A673 (cell line): ENCODE measurements around the gene OFD1. TPM values are rescaled to one million over a fixed set of nuclear protein-coding genes. Genes with fewer than 3 reads are reported as not detected.
"Not testable (repeated sequence)": the region's sequence is repeated elsewhere in the genome, so short reads cannot be mapped to it uniquely, and the experiment has no call there.

Experiments
- BruUV-seq: library from RNA; stranded (reverse); fragments of 400-500 nt; replicated peaks from 2 replicates; lab custom pipeline; 2021; lab: Mats Ljungman, UMichigan
- CTCF ChIA-PET: fragments of 300-600 bp; sonication (Branson Sonifier 250); formaldehyde crosslinking; loops from one replicate; lab custom pipeline; 2022; ENCODE audit warnings: antibody characterized with exemption; lab: Charles Lee
- POLR2A ChIA-PET: fragments of 300-600 bp; sonication (Branson Sonifier 250); formaldehyde crosslinking; loops from one replicate; lab custom pipeline; 2022; ENCODE audit warnings: antibody characterized with exemption; ENCODE audit not compliant: low non-redundant PET; lab: Charles Lee
- DNase-seq: peaks from one replicate; pipeline ENCODE4 v3.0.0-alpha.2; 2015; ENCODE audit warnings: low spot score
- H3K27ac ChIP-seq: fragments of 200-600 bp; sonication (generic); 2 replicates; pipeline ENCODE4 v1.5.1; 2016; ENCODE audit warnings: mixed run types, low read depth, mild to moderate bottlenecking, mixed read lengths, antibody characterized with exemption, low read length; ENCODE audit not compliant: poor library complexity, severe bottlenecking
- H3K27me3 ChIP-seq: fragments of 200-600 bp; sonication (generic); replicated peaks from 2 replicates; pipeline ENCODE4 v1.6.1; 2017; ENCODE audit warnings: mixed run types, low read depth, mild to moderate bottlenecking, mixed read lengths, antibody characterized with exemption, low read length; ENCODE audit not compliant: insufficient read depth, poor library complexity
- H3K36me3 ChIP-seq: fragments of 200-600 bp; sonication (generic); 2 replicates; pipeline ENCODE4 v1.6.1; 2016; ENCODE audit warnings: mixed run types, mild to moderate bottlenecking, mixed read lengths, antibody characterized with exemption, low read length; ENCODE audit not compliant: insufficient read depth, poor library complexity, severe bottlenecking
- H3K4me1 ChIP-seq: fragments of 200-600 bp; sonication (generic); 2 replicates; pipeline ENCODE4 v1.6.1; 2017; ENCODE audit warnings: mixed run types, mild to moderate bottlenecking, mixed read lengths, antibody characterized with exemption, low read length; ENCODE audit not compliant: insufficient read depth, poor library complexity, severe bottlenecking
- H3K4me3 ChIP-seq: fragments of 200-600 bp; sonication (generic); 2 replicates; pipeline ENCODE4 v1.5.1; 2016; ENCODE audit warnings: low read depth, mixed run types, mild to moderate bottlenecking, mixed read lengths, low read length; ENCODE audit not compliant: poor library complexity, severe bottlenecking
- H3K9me3 ChIP-seq: fragments of 200-600 bp; sonication (generic); 2 replicates; pipeline ENCODE4 v1.6.1; 2016; ENCODE audit warnings: mixed run types, low read depth, mild to moderate bottlenecking, mixed read lengths, antibody characterized with exemption, low read length; ENCODE audit not compliant: poor library complexity, severe bottlenecking
- CTCF ChIP-seq: fragments of 300-800, 200-600 bp; sonication (generic); conservative IDR thresholded peaks from 2 replicates; pipeline ENCODE4 v1.5.1; 2017; ENCODE audit warnings: low read depth, mild to moderate bottlenecking, antibody characterized with exemption, low read length, moderate library complexity, mixed read lengths
- EZH2 ChIP-seq: fragments of 200-600 bp; sonication (generic); IDR thresholded peaks from 2 replicates; pipeline ENCODE4 v1.6.1; 2017; ENCODE audit warnings: borderline replicate concordance, low read depth, mild to moderate bottlenecking, mixed read lengths, antibody characterized with exemption, low read length; ENCODE audit not compliant: poor library complexity, severe bottlenecking
- intact Hi-C: fragments of 100-400 bp; cut with micrococcal nuclease; formaldehyde crosslinking; loops from one replicate; pipeline ENCODE4 v1.10.0; 2022; ENCODE audit not compliant: unreplicated experiment
- total RNA-seq: library from RNA; stranded (reverse); gene quantifications from 2 replicates; pipeline ENCODE4 v1.2.3, GENCODE V29; 2021

The OFD1 gene
- total RNA-seq, 1 experiment from 2014 or later: 28.6 TPM

- H3K4me1 ChIP-seq: no peaks in the 10 kb centered on the region
- no peaks in the 10 kb centered on the region for H3K27me3 ChIP-seq
- TF ChIP-seq EZH2: no peak
- no peak for TF ChIP-seq CTCF
- no peaks in the 10 kb centered on the region for H3K9me3 ChIP-seq
- H3K36me3 ChIP-seq: peaks cover 8% of the 10 kb centered on the region
- no peak overlapping the region for H3K4me3 ChIP-seq
- BruUV-seq: no TSS peak
- H3K27ac ChIP-seq: no peak overlapping the region
- CTCF ChIA-PET: no interaction called here
- POLR2A ChIA-PET: no interaction called here
- DNase-seq: no peak
- intact Hi-C loops: no loop called here
Measured at GRCh38 chrX:13721371-13721770, 13.2 kb upstream of the OFD1 start.

GRCh38 chrX:13721819-13722519, 12.6 kb upstream of the OFD1 start:
- POLR2A ChIA-PET: no interaction called here
- intact Hi-C loops: no loop called here
- H3K36me3 ChIP-seq: peaks cover 8% of the 10 kb centered on the region
- no peak overlapping the region for H3K27ac ChIP-seq
- BruUV-seq: no TSS peak
- H3K27me3 ChIP-seq: no peaks in the 10 kb centered on the region
- CTCF ChIA-PET: no interaction called here
- no peak for DNase-seq
- TF ChIP-seq CTCF (no peak), EZH2 (no peak)
- H3K4me3 ChIP-seq: no peak overlapping the region
- H3K9me3 ChIP-seq: no peaks in the 10 kb centered on the region
- H3K4me1 ChIP-seq: no peaks in the 10 kb centered on the region

GRCh38 chrX:13724878-13725277, 9.7 kb upstream of the OFD1 start:
- H3K4me3 ChIP-seq, BruUV-seq, intact Hi-C loops, H3K27ac ChIP-seq, H3K36me3 ChIP-seq, POLR2A ChIA-PET, H3K27me3 ChIP-seq, DNase-seq, H3K4me1 ChIP-seq, H3K9me3 ChIP-seq, CTCF ChIA-PET: not testable (repeated sequence)

GRCh38 chrX:13726583-13726982, 8.0 kb upstream of the OFD1 start:
- H3K4me1 ChIP-seq, H3K36me3 ChIP-seq, CTCF ChIA-PET, intact Hi-C loops, POLR2A ChIA-PET, DNase-seq, H3K9me3 ChIP-seq, H3K4me3 ChIP-seq, BruUV-seq, H3K27me3 ChIP-seq, H3K27ac ChIP-seq: not testable (repeated sequence)

GRCh38 chrX:13730523-13730922, 4.0 kb upstream of the OFD1 start:
- H3K27me3 ChIP-seq, DNase-seq, CTCF ChIA-PET, H3K4me1 ChIP-seq, H3K4me3 ChIP-seq, POLR2A ChIA-PET, H3K27ac ChIP-seq, BruUV-seq, H3K36me3 ChIP-seq, H3K9me3 ChIP-seq: not testable (repeated sequence)
- intact Hi-C loops: loop anchor here (5.0 kb wide), 1 partner anchor 78 kb away; the partner anchor contains the start of gene TCEANC
